GM12878 (cell line): ENCODE results near the gene OLFML2A. TPM values are rescaled to one million over a fixed set of nuclear protein-coding genes. Genes with fewer than 3 reads are reported as not detected.
A peak's percentile ranks its signal among the peaks of the same experiment; 100 is the strongest.

Experiments
- ATAC-seq: fragments of 200-7000 bp; cut with Tn5 transposase; 3 replicates; pipeline ENCODE4 v1.9.1; 2020; ENCODE audit warnings: mild to moderate bottlenecking, moderate library complexity
- BruUV-seq: library from RNA; stranded (reverse); fragments of 400-500 nt; replicated peaks from 2 replicates; lab custom pipeline; 2021; lab: Mats Ljungman, UMichigan
- CTCF ChIA-PET: fragments of 300-600 bp; sonication (Branson Sonifier 250); formaldehyde crosslinking; extraction: SDS; loops from one replicate; lab custom pipeline; 2021; ENCODE audit warnings: inconsistent platforms; lab: Yijun Ruan, JAX
- POLR2A ChIA-PET: fragments of 350-600 bp; formaldehyde crosslinking; extraction: SDS; loops from one replicate; lab custom pipeline; 2021; ENCODE audit warnings: inconsistent platforms; lab: Charles Lee
- RAD21 ChIA-PET: fragments of 300-600 bp; sonication (Branson Sonifier 250); formaldehyde crosslinking; loops from one replicate; lab custom pipeline; 2023; ENCODE audit warnings: antibody characterized with exemption; ENCODE audit not compliant: unreplicated experiment; lab: Charles Lee
- SMC1A ChIA-PET: fragments of 300-600 bp; sonication (Branson Sonifier 250); formaldehyde crosslinking; loops from one replicate; lab custom pipeline; 2023; ENCODE audit not compliant: unreplicated experiment, uncharacterized antibody; lab: Charles Lee
- DNase-seq: peaks from one replicate; pipeline ENCODE4 v3.0.0-alpha.2; 2011; ENCODE audit warnings: low read depth, low spot score
- FAIRE-seq: peaks from 3 replicates; lab custom pipeline; 2011; peaks lifted over from hg19 to GRCh38; lab: Jason Lieb, UNC
- H2AFZ ChIP-seq: 2 replicates; pipeline ENCODE4 v1.6.0; 2011; ENCODE audit warnings: low read depth, low read length, control low read depth; ENCODE audit not compliant: control insufficient read depth
- H3K27ac ChIP-seq: 2 replicates; pipeline ENCODE4 v1.5.1; 2011; ENCODE audit warnings: control low read depth; ENCODE audit not compliant: control insufficient read depth, insufficient read depth
- H3K27me3 ChIP-seq, 2 experiments: replicated peaks in 1 of 2; 2 replicates each; pipeline versions ENCODE4 v1.6.0 to v1.6.1; 2011; ENCODE audit warnings: low read length in 1 of 2; ENCODE audit not compliant: control insufficient read depth in 2 of 2, insufficient read depth in 2 of 2
- H3K36me3 ChIP-seq, 2 experiments: 2 replicates each; pipeline ENCODE4 v1.5.1; 2011; ENCODE audit warnings: low read length in 1 of 2; ENCODE audit not compliant: control insufficient read depth in 2 of 2, insufficient read depth in 2 of 2
- H3K4me1 ChIP-seq: 2 replicates; pipeline ENCODE4 v1.6.1; 2011; ENCODE audit warnings: mild to moderate bottlenecking, low read length, moderate library complexity, mixed read lengths; ENCODE audit not compliant: control insufficient read depth, insufficient read depth
- H3K4me2 ChIP-seq: 2 replicates; pipeline ENCODE4 v1.6.0; 2011; ENCODE audit warnings: control low read depth; ENCODE audit not compliant: control insufficient read depth, insufficient read depth
- H3K4me3 ChIP-seq: fragments of 200-600 bp; sonication (generic); 2 replicates; pipeline ENCODE4 v1.5.1; 2016
- H3K79me2 ChIP-seq: 2 replicates; pipeline ENCODE4 v1.6.0; 2011; ENCODE audit warnings: low read length; ENCODE audit not compliant: control insufficient read depth, insufficient read depth
- H3K9ac ChIP-seq: 2 replicates; pipeline ENCODE4 v1.8.0; 2011; ENCODE audit warnings: low read length, control low read depth, mixed read lengths; ENCODE audit not compliant: control insufficient read depth, insufficient read depth
- H3K9me3 ChIP-seq: replicated peaks from 3 replicates; pipeline ENCODE4 v1.5.1; 2011; ENCODE audit warnings: mild to moderate bottlenecking, low read length; ENCODE audit not compliant: control insufficient read depth, insufficient read depth
- H4K20me1 ChIP-seq: 2 replicates; pipeline ENCODE4 v1.6.0; 2011; ENCODE audit not compliant: control insufficient read depth, insufficient read depth
- ASH2L ChIP-seq: fragments of 300-600, 200-600 bp; sonication (generic); IDR thresholded peaks from 2 replicates; pipeline ENCODE4 v1.6.1; 2017; ENCODE audit warnings: low read depth, mild to moderate bottlenecking, borderline replicate concordance
- CBFB ChIP-seq: IDR thresholded peaks from 2 replicates; pipeline ENCODE4 v1.6.1; 2016; ENCODE audit warnings: antibody characterized with exemption, low read depth
- HCFC1 ChIP-seq: fragments of 150-350 bp; IDR thresholded peaks from 2 replicates; pipeline ENCODE4 v1.6.1; 2014; ENCODE audit warnings: low read length
- MLLT1 ChIP-seq: fragments of 450-650 bp; IDR thresholded peaks from 2 replicates; pipeline ENCODE4 v1.6.1; 2016; ENCODE audit warnings: mild to moderate bottlenecking
- MXI1 ChIP-seq: fragments of 150-350 bp; IDR thresholded peaks from 2 replicates; pipeline ENCODE4 v1.6.1; 2011; ENCODE audit warnings: low read depth, mild to moderate bottlenecking, inconsistent platforms, low read length, improper control_type of control experiment
- POLR2A ChIP-seq: IDR thresholded peaks from 2 replicates; pipeline ENCODE4 v1.6.1; 2011; ENCODE audit warnings: low read depth, mild to moderate bottlenecking, low read length
- POLR2AphosphoS5 ChIP-seq: IDR thresholded peaks from 2 replicates; pipeline ENCODE4 v1.6.1; 2011; ENCODE audit warnings: mild to moderate bottlenecking, low read length, inconsistent platforms
- ZBTB4 ChIP-seq: fragments of 450-650 bp; formaldehyde crosslinking; IDR thresholded peaks from 2 replicates; pipeline ENCODE4 v1.4.0; 2022; ENCODE audit warnings: mild to moderate bottlenecking, moderate library complexity
- WGBS: methylation state at CpG from one replicate; pipeline ENCODE4 v1.1.6; 2016; ENCODE audit warnings: low lambda C conversion rate; ENCODE audit not compliant: insufficient replicate concordance, insufficient coverage; ENCODE audit errors: missing lambda C conversion rate; 5-methylcytosine and 5-hydroxymethylcytosine counted together
- in situ Hi-C: fragments of 300-500 bp; cut with MboI; formaldehyde crosslinking; loops from 9 replicates; pipeline ENCODE4 v1.14.3; 2018; ENCODE audit warnings: mixed read lengths
- intact Hi-C: fragments of 100-400 bp; cut with micrococcal nuclease; formaldehyde crosslinking; loops from one replicate; pipeline ENCODE4 v1.14.2; 2022; ENCODE audit not compliant: unreplicated experiment
- polyA plus RNA-seq, 11 experiments: library from polyadenylated mRNA; depleted of rRNA in 4 of 11; unstranded in 6 of 11; stranded (reverse) in 5 of 11; fragments of >200 nt; fragmentation: Nextera tagmentation in 4 of 11; fragmentation: Illumina TruSeq in 1 of 11; extraction: Ambion mirVana in 4 of 11; extraction: Trizol in 1 of 11; gene quantifications; 1 replicate in 1 of 11; 2 replicates in 10 of 11; pipeline versions ENCODE4 v1.2.1 to v1.2.3, GENCODE V29; 2011 to 2016; ENCODE audit warnings: inconsistent platforms in 2 of 11, missing spikeins in 2 of 11, low read depth in 1 of 11
- total RNA-seq, 4 experiments: library from RNA; depleted of rRNA in 3 of 4; stranded (reverse); fragments of >200 nt in 3 of 4; fragmentation: Illumina TruSeq in 1 of 4; extraction: Trizol in 1 of 4; gene quantifications; 2 replicates each; pipeline versions ENCODE4 v1.2.1 to v1.2.3, GENCODE V29; 2013 to 2021

OLFML2A gene
- total and polyA plus RNA-seq, 10 of the 15 experiments (the other 5 are each of a cell fraction or from before 2014, with no cell fraction given), result 0.02 to 0.13 (median 0.10) TPM; not detected in 4

- no peak for ATAC-seq
Measured at GRCh38 chr9:124858330-124859046, 81.6 kb downstream of the OLFML2A start.

GRCh38 chr9:124859803-124860581, 83.1 kb downstream of the OLFML2A start:
- Histone ChIP-seq H3K36me3 (peaks cover 28 to 31% of the 10 kb centered on the region in 2 experiments; a peak in 3 of 4 replicates), H3K27ac (peak overlapping the region; percentile 83), H2AFZ (no peak overlapping the region), H3K9me3 (no peaks in the 10 kb centered on the region), H3K9ac (peak overlapping the region; percentile 99), H3K4me3 (peak overlapping the region; percentile 95), H3K4me2 (peak overlapping the region; percentile 99), H3K79me2 (peaks cover 40% of the 10 kb centered on the region), H3K4me1 (peaks cover 13% of the 10 kb centered on the region), H4K20me1 (peaks cover 18% of the 10 kb centered on the region), H3K27me3 (no peaks in the 10 kb centered on the region)
- CTCF ChIA-PET, result interaction anchor here (0.5 to 26.5 kb wide), 7 partner anchors 8 to 512 kb away, joined by 3 to 575 read pairs (median 4); partner anchors contain the start of genes NR6A1 and OLFML2A
- in situ Hi-C loops (loop anchor here (5.0 to 25.0 kb wide), 2 partner anchors 243 to 1948 kb away; partner anchors contain the start of genes RC3H2 and ZBTB6), intact Hi-C loops (loop anchor here (5.0 to 10.0 kb wide), 3 partner anchors 382 to 775 kb away; partner anchors contain the start of gene HSPA5)
- ATAC-seq, result no peak
- RAD21 ChIA-PET, result interaction anchor here (1.5 to 4.1 kb wide), 3 partner anchors 10 to 87 kb away, joined by 3 to 29 read pairs (median 28); partner anchors contain the start of gene NR6A1
- WGBS, result under 1% methylated on average over 10 of the region's 10 CpGs
- no peak for DNase-seq
- POLR2A ChIA-PET, result interaction anchor here (0.7 to 3.9 kb wide), 4 partner anchors 12 to 90 kb away, joined by 3 to 92 read pairs (median 22); partner anchors contain the start of gene NR6A1
- peak; percentile 57 for FAIRE-seq
- SMC1A ChIA-PET, result interaction anchor here (0.8 to 5.1 kb wide), 6 partner anchors 11 to 366 kb away, joined by 3 to 37 read pairs (median 4); partner anchors contain the start of gene NR6A1
- no TSS peak for BruUV-seq
- TF ChIP-seq ZBTB4 (CRISPR knock-in tag), result no peak
- TF ChIP-seq POLR2AphosphoS5, result peak; percentile 62
- TF ChIP-seq POLR2A, result peak; percentile 53
- peak; percentile 61; the same call in 1 of the 2 replicates for TF ChIP-seq MXI1
- TF ChIP-seq CBFB, result no peak
- no peak for TF ChIP-seq MLLT1
- TF ChIP-seq HCFC1, result no peak

More at GRCh38 chr9:124858330-124859046, 81.6 kb downstream of the OLFML2A start:
- no peak for FAIRE-seq
- Histone ChIP-seq H3K27me3 (no peaks in the 10 kb centered on the region), H3K4me2 (peak overlapping the region; percentile 99), H3K79me2 (peaks cover 40% of the 10 kb centered on the region), H3K36me3 (peaks cover 28 to 31% of the 10 kb centered on the region in 2 experiments; a peak in 3 of 4 replicates), H3K9ac (no peak overlapping the region; the same call in 1 of the 2 replicates)
- DNase-seq, result no peak
- in situ Hi-C loops (loop anchor here (5.0 to 25.0 kb wide), 2 partner anchors 241 to 1946 kb away; partner anchors contain the start of genes RC3H2 and ZBTB6), intact Hi-C loops (no loop called here)
- CTCF ChIA-PET, result interaction anchor here (1.6 to 26.5 kb wide), 2 partner anchors 35 to 83 kb away, joined by 4 to 575 read pairs; partner anchors contain the start of genes NR6A1 and OLFML2A
- no peak for TF ChIP-seq ASH2L
- peak; percentile 18; the same call in 1 of the 2 replicates for TF ChIP-seq POLR2A
- TF ChIP-seq, all 136 proteins: peak for 1
- H4K20me1 ChIP-seq, result peaks cover 18% of the 10 kb centered on the region
- POLR2A ChIA-PET, result no interaction called here
- H2AFZ ChIP-seq, result no peak overlapping the region
- peaks cover 11% of the 10 kb centered on the region for H3K4me1 ChIP-seq
- 72% methylated on average over 9 of the region's 9 CpGs for WGBS
- RAD21 ChIA-PET, result interaction anchor here (0.6 to 1.4 kb wide), 2 partner anchors 13 to 14 kb away, joined by 3 read pairs; no protein-coding TSS in a partner anchor
- SMC1A ChIA-PET, result interaction anchor here (1.1 to 5.1 kb wide), 3 partner anchors 13 to 85 kb away, joined by 3 to 37 read pairs (median 7); no protein-coding TSS in a partner anchor
- no peak overlapping the region for H3K27ac ChIP-seq
- BruUV-seq, result no TSS peak
- no peaks in the 10 kb centered on the region for H3K9me3 ChIP-seq
- H3K4me3 ChIP-seq, result peak overlapping the region; percentile 95
